BLaER1 treated with 17β-estradiol and CSF1 and Interleukin-3, amounts not matched to agents 10 nM and 100 nM (cell line): ENCODE results near the gene FXYD2.

Source experiments
- H3K27ac ChIP-seq, 11 experiments: shearing (Covaris generic); formaldehyde crosslinking; 2 replicates each; pipeline ENCODE4 v1.8.1; 2022
- H3K27me3 ChIP-seq, 11 experiments: shearing (Covaris generic); formaldehyde crosslinking; 2 replicates each; pipeline ENCODE4 v1.8.1; 2022
- H3K36me3 ChIP-seq, 11 experiments: shearing (Covaris generic); formaldehyde crosslinking; 2 replicates each; pipeline ENCODE4 v1.8.1; 2022
- H3K4me1 ChIP-seq, 10 experiments: shearing (Covaris generic); formaldehyde crosslinking; 2 replicates each; pipeline ENCODE4 v1.8.1; 2022
- H3K4me2 ChIP-seq, 11 experiments: shearing (Covaris generic); formaldehyde crosslinking; 2 replicates each; pipeline ENCODE4 v1.8.1; 2022
- H3K4me3 ChIP-seq, 10 experiments: shearing (Covaris generic); formaldehyde crosslinking; 2 replicates each; pipeline ENCODE4 v1.8.1; 2022
- H3K9ac ChIP-seq, 11 experiments: shearing (Covaris generic); formaldehyde crosslinking; 2 replicates each; pipeline ENCODE4 v1.8.1; 2022
- H3K9me3 ChIP-seq, 11 experiments: shearing (Covaris generic); formaldehyde crosslinking; replicated peaks in 1 of 11; 2 replicates each; pipeline ENCODE4 v1.8.1; 2022
- H4K20me1 ChIP-seq, 11 experiments: shearing (Covaris generic); formaldehyde crosslinking; 2 replicates each; pipeline ENCODE4 v1.8.1; 2022
- Cebpa-rat ChIP-seq, 11 experiments: shearing (Covaris generic); IDR thresholded peaks; 2 replicates each; pipeline ENCODE4 v1.8.1; 2022

FXYD2 gene

GRCh38 chr11:117851852-117852251, 27.3 kb upstream of the FXYD2 start:
- H3K4me2 ChIP-seq = peak overlapping the region in 1 of 11 experiments; percentile 0; a peak in 1 of 22 replicates
- no peaks in the 10 kb centered on the region for H3K36me3 ChIP-seq
- H3K27ac ChIP-seq = no peak overlapping the region
- H3K27me3 ChIP-seq = no peaks in the 10 kb centered on the region
- H3K4me1 ChIP-seq = peaks cover 0 to 11% (median 7%) of the 10 kb centered on the region in 10 experiments; a peak in 10 of 20 replicates
- TF ChIP-seq Cebpa-rat (IDR thresholded peaks at IDR 0.05) = no peak
- no peaks in the 10 kb centered on the region for H4K20me1 ChIP-seq
- H3K9me3 ChIP-seq = peaks cover 8 to 27% (median 16%) of the 10 kb centered on the region in 11 experiments; a peak in 18 of 22 replicates
- no peak overlapping the region for H3K4me3 ChIP-seq
- H3K9ac ChIP-seq = no peak overlapping the region

GRCh38 chr11:117851106-117851505, 26.6 kb upstream of the FXYD2 start:
- TF ChIP-seq Cebpa-rat (IDR thresholded peaks at IDR 0.05) = no peak
- Histone ChIP-seq H3K4me2 (no peak overlapping the region), H3K36me3 (no peaks in the 10 kb centered on the region)

GRCh38 chr11:117849781-117850414, 25.4 kb upstream of the FXYD2 start:
- H3K9ac ChIP-seq = no peak overlapping the region
- no peaks in the 10 kb centered on the region for H3K27me3 ChIP-seq
- H3K4me1 ChIP-seq = peaks cover 0 to 11% (median 7%) of the 10 kb centered on the region in 10 experiments; a peak in 10 of 20 replicates
- peak overlapping the region in 6 of 11 experiments; percentile 13 to 36 (median 26); a peak in 9 of 22 replicates for H3K4me2 ChIP-seq
- H4K20me1 ChIP-seq = no peaks in the 10 kb centered on the region
- H3K27ac ChIP-seq = no peak overlapping the region
- no peak for TF ChIP-seq Cebpa-rat (IDR thresholded peaks at IDR 0.05)
- H3K36me3 ChIP-seq = no peaks in the 10 kb centered on the region
- H3K9me3 ChIP-seq = peaks cover 8 to 27% (median 16%) of the 10 kb centered on the region in 11 experiments; a peak in 18 of 22 replicates
- no peak overlapping the region for H3K4me3 ChIP-seq

More at GRCh38 chr11:117851106-117851505, 26.6 kb upstream of the FXYD2 start:
- H3K4me3 ChIP-seq = no peak overlapping the region
- H3K4me1 ChIP-seq = peaks cover 0 to 11% (median 7%) of the 10 kb centered on the region in 10 experiments; a peak in 10 of 20 replicates
- no peaks in the 10 kb centered on the region for H3K27me3 ChIP-seq
- H4K20me1 ChIP-seq = no peaks in the 10 kb centered on the region
- no peak overlapping the region for H3K9ac ChIP-seq
- H3K9me3 ChIP-seq = peaks cover 8 to 27% (median 16%) of the 10 kb centered on the region in 11 experiments; a peak in 18 of 22 replicates
- no peak overlapping the region for H3K27ac ChIP-seq

- H3K4me3 ChIP-seq = no peak overlapping the region
- H4K20me1 ChIP-seq = no peaks in the 10 kb centered on the region
- peak overlapping the region in 8 of 11 experiments; percentile 6 to 98 (median 74); a peak in 11 of 22 replicates for H3K4me2 ChIP-seq
- H3K27me3 ChIP-seq = no peaks in the 10 kb centered on the region
- peak overlapping the region in 2 of 11 experiments; percentile 5 to 42; a peak in 2 of 22 replicates for H3K9ac ChIP-seq
- peak overlapping the region in 3 of 11 experiments; percentile 5 to 33 (median 18); a peak in 4 of 22 replicates for H3K27ac ChIP-seq
- no peak for TF ChIP-seq Cebpa-rat (IDR thresholded peaks at IDR 0.05)
- no peaks in the 10 kb centered on the region for H3K9me3 ChIP-seq
- H3K4me1 ChIP-seq = peaks cover 20 to 52% (median 43%) of the 10 kb centered on the region in 10 experiments; a peak in 19 of 20 replicates
- H3K36me3 ChIP-seq = no peaks in the 10 kb centered on the region
Measured at GRCh38 chr11:117843666-117844484, 19.3 kb upstream of the FXYD2 start.

GRCh38 chr11:117842131-117842941, 17.8 kb upstream of the FXYD2 start:
- Histone ChIP-seq H3K4me3 (0 out of 20 replicates have a peak overlapping the region, but pooled peaks of 1 of the 10 experiments have one; percentile 12), H3K4me1 (peaks cover 32 to 68% (median 58%) of the 10 kb centered on the region in 10 experiments), H3K27ac (peak overlapping the region in 5 of 11 experiments; percentile 11 to 64 (median 62); a peak in 8 of 22 replicates), H3K9ac (peak overlapping the region in 5 of 11 experiments; percentile 3 to 45 (median 17); a peak in 5 of 22 replicates), H3K27me3 (no peaks in the 10 kb centered on the region), H3K4me2 (peak overlapping the region; percentile 1 to 98 (median 65); a peak in 18 of 22 replicates), H3K36me3 (no peaks in the 10 kb centered on the region), H4K20me1 (no peaks in the 10 kb centered on the region), H3K9me3 (no peaks in the 10 kb centered on the region)
- no peak for TF ChIP-seq Cebpa-rat (IDR thresholded peaks at IDR 0.05)

GRCh38 chr11:117841551-117842031, 17.0 kb upstream of the FXYD2 start:
- Histone ChIP-seq H3K27ac (peak overlapping the region in 5 of 11 experiments; percentile 11 to 64 (median 62); a peak in 8 of 22 replicates), H3K36me3 (no peaks in the 10 kb centered on the region), H3K4me3 (0 out of 20 replicates have a peak overlapping the region, but pooled peaks of 1 of the 10 experiments have one; percentile 12), H3K4me2 (peak overlapping the region; percentile 1 to 98 (median 65); a peak in 18 of 22 replicates), H3K9me3 (no peaks in the 10 kb centered on the region), H3K27me3 (no peaks in the 10 kb centered on the region), H3K4me1 (peaks cover 39 to 75% (median 65%) of the 10 kb centered on the region in 10 experiments), H3K9ac (peak overlapping the region in 3 of 11 experiments; percentile 3 to 43 (median 16); a peak in 4 of 22 replicates), H4K20me1 (no peaks in the 10 kb centered on the region)
- no peak for TF ChIP-seq Cebpa-rat (IDR thresholded peaks at IDR 0.05)

GRCh38 chr11:117840881-117841550, 16.5 kb upstream of the FXYD2 start:
- peak overlapping the region in 4 of 11 experiments; percentile 26 to 64 (median 62); a peak in 3 of 22 replicates for H3K27ac ChIP-seq
- H3K36me3 ChIP-seq = no peaks in the 10 kb centered on the region
- H4K20me1 ChIP-seq = no peaks in the 10 kb centered on the region
- no peaks in the 10 kb centered on the region for H3K27me3 ChIP-seq
- peaks cover 45 to 81% (median 71%) of the 10 kb centered on the region in 10 experiments for H3K4me1 ChIP-seq
- H3K4me2 ChIP-seq = peak overlapping the region in 7 of 11 experiments; percentile 1 to 98 (median 75); a peak in 12 of 22 replicates
- H3K9ac ChIP-seq = peak overlapping the region in 1 of 11 experiments; percentile 3; a peak in 2 of 22 replicates
- no peak for TF ChIP-seq Cebpa-rat (IDR thresholded peaks at IDR 0.05)
- no peaks in the 10 kb centered on the region for H3K9me3 ChIP-seq
- no peak overlapping the region for H3K4me3 ChIP-seq
